ENCODE data around the gene LIM2.

LIM2 gene

GRCh38 chr19:51339687-51340656, 47.8 kb downstream of the LIM2 start:
- Histone ChIP-seq H3K4me3 (ENCODE audit: low read length) (peak overlapping the region; percentile 86), H3K4me1 (ENCODE audit: control insufficient read depth, insufficient read depth, low read length) (peaks cover 3% of the 10 kb centered on the region), H3K27me3 (ENCODE audit: control insufficient read depth, insufficient read depth, low read length) (no peaks in the 10 kb centered on the region), H3K36me3 (ENCODE audit: control insufficient read depth, insufficient read depth, low read length) (no peaks in the 10 kb centered on the region), H3K27ac (ENCODE audit: low read depth, low read length) (peak overlapping the region; percentile 64), H3K9ac (ENCODE audit: low read length) (no peak overlapping the region)

DNA sequence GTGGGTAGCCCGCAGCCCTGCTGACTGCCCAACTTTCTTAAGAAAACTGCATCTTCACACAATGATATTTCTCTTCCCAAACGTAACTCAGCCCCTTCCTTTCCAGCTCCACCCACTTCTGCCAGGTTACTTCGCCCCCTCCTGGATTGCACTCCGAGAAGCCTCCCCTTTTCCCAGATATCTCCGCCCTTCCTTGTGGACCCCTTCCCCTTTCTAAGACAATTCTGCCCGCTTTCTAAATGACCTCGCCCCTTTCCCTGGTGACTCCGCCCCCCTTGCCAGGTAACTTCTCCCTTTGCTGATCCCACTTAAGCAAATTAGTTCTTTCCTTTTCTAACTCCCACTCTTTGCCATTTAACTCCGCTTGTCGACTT, 48.5 kb downstream of the LIM2 start:
- no peaks in the 10 kb centered on the region for H3K36me3 ChIP-seq (ENCODE audit: control insufficient read depth, insufficient read depth, low read length)
- H3K27me3 ChIP-seq (ENCODE audit: control insufficient read depth, insufficient read depth, low read length), result no peaks in the 10 kb centered on the region
- peak overlapping the region; percentile 64 for H3K27ac ChIP-seq (ENCODE audit: low read depth, low read length)
- no peak overlapping the region for H3K9ac ChIP-seq (ENCODE audit: low read length)
- H3K4me1 ChIP-seq (ENCODE audit: control insufficient read depth, insufficient read depth, low read length), result peaks cover 3% of the 10 kb centered on the region
- H3K4me3 ChIP-seq (ENCODE audit: low read length), result peak overlapping the region; percentile 86

DNA sequence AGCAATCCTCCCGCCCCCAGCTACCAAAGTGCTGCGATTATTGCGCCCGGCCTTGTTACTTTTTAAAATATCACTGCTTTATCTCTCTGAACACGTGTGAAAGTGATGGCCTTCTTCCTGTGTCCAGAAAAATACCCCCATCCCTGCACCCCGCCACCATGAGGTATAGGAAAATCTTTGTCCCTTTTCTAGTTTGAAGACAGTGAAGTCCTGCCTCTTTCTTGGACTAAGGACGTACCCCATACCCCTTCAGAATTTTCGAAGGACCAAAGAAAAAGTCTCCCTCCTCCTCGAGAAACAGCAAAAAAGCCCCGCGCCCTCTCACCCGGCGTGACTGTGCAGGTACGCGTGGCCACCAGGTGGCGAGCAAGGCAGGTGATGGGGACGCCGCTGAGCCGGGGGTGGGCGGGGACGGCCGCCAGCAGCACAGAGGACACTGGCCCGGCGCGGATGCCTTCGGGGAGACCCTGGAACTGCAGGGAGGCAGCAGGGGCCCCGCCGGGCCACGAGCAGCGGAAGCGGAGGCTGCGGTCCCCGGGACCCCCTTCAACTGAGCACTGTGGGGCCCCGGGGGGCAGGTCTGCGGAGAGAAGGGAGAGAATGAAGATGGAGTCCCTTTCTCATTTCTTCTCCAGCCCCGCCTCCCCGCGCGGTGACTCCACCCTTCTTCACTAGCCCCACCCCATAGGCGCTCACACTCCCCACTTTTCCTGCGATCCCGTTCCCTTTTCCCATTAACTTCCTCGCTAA, 49.0 kb downstream of the LIM2 start:
- no peak overlapping the region for H3K9ac ChIP-seq (ENCODE audit: low read length)
- peaks cover 3% of the 10 kb centered on the region for H3K4me1 ChIP-seq (ENCODE audit: control insufficient read depth, insufficient read depth, low read length)
- H3K4me3 ChIP-seq (ENCODE audit: low read length), result peak overlapping the region; percentile 86
- peak overlapping the region; percentile 64 for H3K27ac ChIP-seq (ENCODE audit: low read depth, low read length)
- no peaks in the 10 kb centered on the region for H3K36me3 ChIP-seq (ENCODE audit: control insufficient read depth, insufficient read depth, low read length)
- no peaks in the 10 kb centered on the region for H3K27me3 ChIP-seq (ENCODE audit: control insufficient read depth, insufficient read depth, low read length)

DNA sequence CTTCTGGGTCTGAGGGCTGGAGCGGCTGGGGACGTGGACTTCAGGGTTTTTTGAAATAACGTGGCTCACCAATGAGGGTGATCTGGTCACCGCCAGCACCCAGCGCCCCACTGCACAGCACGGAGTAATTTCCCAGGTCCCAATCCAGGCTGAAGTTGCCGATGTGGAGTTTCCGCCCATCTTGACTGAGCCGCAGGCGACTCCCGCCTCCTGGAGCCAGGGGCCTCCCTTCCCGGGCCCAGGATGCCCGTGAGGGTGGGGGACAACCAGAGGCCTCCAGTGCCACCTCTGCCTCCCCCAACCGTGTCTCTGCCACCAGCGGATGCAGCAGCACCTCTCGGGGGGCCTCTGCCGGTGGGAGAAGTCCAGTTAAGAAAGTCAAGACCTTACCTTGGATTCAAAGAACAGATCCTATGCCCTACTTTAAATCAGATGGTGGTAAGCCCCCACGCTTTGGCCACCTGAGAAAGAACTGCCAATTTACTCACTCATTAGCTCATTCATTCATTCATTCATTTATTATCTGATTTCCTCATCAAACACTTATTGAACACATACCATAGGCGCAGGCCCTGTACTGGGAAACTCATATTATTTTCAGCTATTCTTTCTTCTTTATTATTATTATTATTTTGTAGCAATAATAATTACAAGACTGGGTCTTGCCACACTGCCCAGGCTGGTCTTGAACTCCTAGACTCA, 49.8 kb downstream of the LIM2 start:
- no peaks in the 10 kb centered on the region for H3K27me3 ChIP-seq (ENCODE audit: control insufficient read depth, insufficient read depth, low read length)
- no peak overlapping the region for H3K27ac ChIP-seq (ENCODE audit: low read depth, low read length)
- no peak overlapping the region for H3K9ac ChIP-seq (ENCODE audit: low read length)
- H3K36me3 ChIP-seq (ENCODE audit: control insufficient read depth, insufficient read depth, low read length), result no peaks in the 10 kb centered on the region
- no peak overlapping the region for H3K4me3 ChIP-seq (ENCODE audit: low read length)
- peaks cover 3% of the 10 kb centered on the region for H3K4me1 ChIP-seq (ENCODE audit: control insufficient read depth, insufficient read depth, low read length)

- Histone ChIP-seq H3K4me1 (ENCODE audit: control insufficient read depth, insufficient read depth, low read length) (peaks cover 3% of the 10 kb centered on the region), H3K27me3 (ENCODE audit: control insufficient read depth, insufficient read depth, low read length) (no peaks in the 10 kb centered on the region), H3K27ac (ENCODE audit: low read depth, low read length) (no peak overlapping the region), H3K9ac (ENCODE audit: low read length) (no peak overlapping the region), H3K4me3 (ENCODE audit: low read length) (no peak overlapping the region), H3K36me3 (ENCODE audit: control insufficient read depth, insufficient read depth, low read length) (no peaks in the 10 kb centered on the region)
Measured at GRCh38 chr19:51337141-51337860, 50.5 kb downstream of the LIM2 start.

GRCh38 chr19:51333836-51334460, 53.8 kb downstream of the LIM2 start:
- no peak overlapping the region for H3K9ac ChIP-seq (ENCODE audit: low read length)
- no peaks in the 10 kb centered on the region for H3K27me3 ChIP-seq (ENCODE audit: control insufficient read depth, insufficient read depth, low read length)
- no peaks in the 10 kb centered on the region for H3K36me3 ChIP-seq (ENCODE audit: control insufficient read depth, insufficient read depth, low read length)
- H3K4me3 ChIP-seq (ENCODE audit: low read length), result no peak overlapping the region
- no peaks in the 10 kb centered on the region for H3K4me1 ChIP-seq (ENCODE audit: control insufficient read depth, insufficient read depth, low read length)
- H3K27ac ChIP-seq (ENCODE audit: low read depth, low read length), result no peak overlapping the region

- Histone ChIP-seq H3K27me3 (ENCODE audit: control insufficient read depth, insufficient read depth, low read length) (peaks cover 6% of the 10 kb centered on the region), H3K4me3 (ENCODE audit: low read length) (no peak overlapping the region)
Measured at GRCh38 chr19:51331716-51332115, 56.1 kb downstream of the LIM2 start.

DNA sequence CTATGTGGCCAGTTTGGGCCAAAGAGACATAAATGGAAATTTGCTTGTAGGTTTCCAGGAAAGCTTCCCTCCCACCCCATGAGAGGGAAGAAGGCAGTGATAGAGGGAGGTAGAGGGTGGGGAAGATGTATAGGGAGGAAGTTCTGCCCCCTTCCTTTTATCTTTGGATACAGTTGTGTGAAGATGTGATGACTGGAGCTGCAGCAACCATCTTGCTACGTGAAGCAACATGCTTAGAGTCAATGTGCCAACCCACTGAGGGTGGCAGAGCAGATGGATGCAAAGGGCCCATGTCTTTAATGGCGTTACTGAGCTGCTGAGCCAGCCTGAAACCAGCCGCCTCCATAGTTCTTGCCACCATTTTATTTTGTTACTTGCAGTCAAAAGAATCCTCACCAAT, 56.6 kb downstream of the LIM2 start:
- no peak overlapping the region for H3K9ac ChIP-seq (ENCODE audit: low read length)
- H3K4me1 ChIP-seq (ENCODE audit: control insufficient read depth, insufficient read depth, low read length), result no peaks in the 10 kb centered on the region
- no peak overlapping the region for H3K4me3 ChIP-seq (ENCODE audit: low read length)
- no peak overlapping the region for H3K27ac ChIP-seq (ENCODE audit: low read depth, low read length)
- peaks cover 6% of the 10 kb centered on the region for H3K27me3 ChIP-seq (ENCODE audit: control insufficient read depth, insufficient read depth, low read length)
- H3K36me3 ChIP-seq (ENCODE audit: control insufficient read depth, insufficient read depth, low read length), result no peaks in the 10 kb centered on the region

More at GRCh38 chr19:51331716-51332115, 56.1 kb downstream of the LIM2 start:
- no peaks in the 10 kb centered on the region for H3K36me3 ChIP-seq (ENCODE audit: control insufficient read depth, insufficient read depth, low read length)
- H3K4me1 ChIP-seq (ENCODE audit: control insufficient read depth, insufficient read depth, low read length), result no peaks in the 10 kb centered on the region
- H3K9ac ChIP-seq (ENCODE audit: low read length), result no peak overlapping the region
- no peak overlapping the region for H3K27ac ChIP-seq (ENCODE audit: low read depth, low read length)

- H3K9ac ChIP-seq (ENCODE audit: low read length), result no peak overlapping the region
- no peaks in the 10 kb centered on the region for H3K36me3 ChIP-seq (ENCODE audit: control insufficient read depth, insufficient read depth, low read length)
- H3K27me3 ChIP-seq (ENCODE audit: control insufficient read depth, insufficient read depth, low read length), result peaks cover 9% of the 10 kb centered on the region
- no peaks in the 10 kb centered on the region for H3K4me1 ChIP-seq (ENCODE audit: control insufficient read depth, insufficient read depth, low read length)
- no peak overlapping the region for H3K4me3 ChIP-seq (ENCODE audit: low read length)
- H3K27ac ChIP-seq (ENCODE audit: low read depth, low read length), result no peak overlapping the region
Measured at GRCh38 chr19:51330366-51330765, 57.4 kb downstream of the LIM2 start.

Data from rectal smooth muscle tissue (tissue), 1 donor.